Dermis microvascular lymphatic vessel endothelial cell (primary cell): ENCODE data around the gene STMN1. TPM values are rescaled to one million over a fixed set of nuclear protein-coding genes. Genes with fewer than 3 reads are reported as not detected.

Source experiments
- DNase-seq, 2 donors: peaks; one replicate each; pipeline versions ENCODE4 v3.0.0 to v3.0.0-alpha.2; 2010; ENCODE audit warnings: low read depth in 2 of 2
- total RNA-seq: library from RNA; depleted of rRNA; stranded (reverse); fragments of >200 nt; gene quantifications from 2 replicates; pipeline ENCODE4 v1.2.1, GENCODE V29; 2014

Gene STMN1
- total RNA-seq, 1 donor from 2014 or later: 144 TPM

DNA sequence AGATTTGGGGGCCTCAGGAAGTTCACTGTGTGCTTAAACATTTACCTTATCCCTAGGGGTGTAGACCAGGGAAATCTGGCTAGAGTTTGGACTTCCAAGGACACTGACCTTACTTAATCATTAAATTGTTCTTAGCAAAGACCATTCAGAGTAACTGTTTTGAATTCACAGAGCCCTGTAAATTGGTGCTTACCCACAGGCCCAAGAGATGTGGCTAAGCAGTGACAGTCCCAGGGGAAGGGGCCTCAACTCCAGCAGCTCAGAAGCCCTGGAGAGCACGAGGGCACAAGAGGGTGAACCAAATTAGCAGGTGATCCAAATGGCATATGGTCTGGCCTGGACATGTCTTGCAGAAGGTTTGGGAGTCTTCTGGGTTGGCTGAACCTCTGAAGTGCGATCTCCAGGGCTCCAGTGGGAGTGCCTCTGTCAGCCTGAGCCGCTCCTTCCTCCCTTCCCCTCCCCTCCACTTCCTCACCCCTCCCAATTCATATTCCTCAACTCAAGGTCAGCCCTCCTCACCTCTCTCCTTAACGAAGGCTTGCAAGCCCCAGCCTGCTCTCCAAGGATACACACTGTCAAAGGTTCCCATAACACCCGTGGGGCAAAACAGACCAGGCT, 35.0 kb downstream of the STMN1 start:
- no peak for DNase-seq

DNA sequence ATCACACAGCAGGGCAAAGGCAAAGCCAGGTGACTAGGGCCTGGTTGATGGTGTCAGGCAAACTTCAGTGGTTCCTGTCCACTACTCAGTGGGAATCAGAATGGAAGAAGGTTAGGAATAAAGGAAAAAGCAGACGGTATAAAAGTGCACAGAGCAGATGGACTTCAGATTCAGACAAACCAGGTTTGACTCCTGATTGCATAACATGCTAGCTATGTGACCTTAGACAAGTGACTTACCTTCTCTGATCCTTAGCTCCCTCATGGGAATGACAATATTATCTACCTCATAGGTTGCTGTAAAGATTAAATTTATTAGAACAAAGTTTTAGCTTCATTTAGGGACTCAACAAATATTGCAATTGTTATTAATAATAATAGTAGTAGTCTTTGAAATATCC, 35.6 kb downstream of the STMN1 start:
- DNase-seq: no peak

DNA sequence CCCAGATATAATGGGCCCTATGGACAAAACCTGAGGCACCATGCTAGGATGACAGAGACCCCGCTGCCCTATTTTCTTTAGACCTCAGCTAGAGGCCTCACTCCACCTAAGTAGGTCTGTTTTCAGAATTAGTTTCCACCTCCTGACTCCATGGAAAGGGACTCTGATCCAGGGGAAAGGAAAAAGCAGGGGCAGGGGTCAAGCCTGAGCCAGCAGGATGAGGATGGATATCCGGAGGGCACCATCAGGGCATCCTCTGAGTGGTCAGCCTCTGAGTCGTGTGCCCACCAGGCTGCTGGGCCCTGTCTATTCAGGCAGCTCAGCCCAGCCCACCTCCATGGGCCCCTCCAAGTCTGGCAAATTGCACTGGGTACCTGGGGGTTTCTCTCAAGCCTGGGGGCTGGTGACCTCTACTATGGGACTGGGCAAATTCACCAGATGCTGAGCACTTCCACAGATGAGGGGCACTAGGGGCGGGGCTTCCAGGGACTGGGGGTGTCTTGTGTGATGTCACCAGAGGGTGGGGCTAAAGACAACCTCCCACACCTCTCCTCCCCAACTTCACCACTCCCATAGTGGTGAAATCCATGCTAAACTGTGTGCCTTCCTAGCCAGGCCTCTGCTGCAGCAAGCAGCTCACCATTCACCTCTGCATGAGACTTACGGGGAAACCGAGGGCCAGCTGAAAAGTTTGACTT, 36.2 kb downstream of the STMN1 start:
- no peak for DNase-seq

DNA sequence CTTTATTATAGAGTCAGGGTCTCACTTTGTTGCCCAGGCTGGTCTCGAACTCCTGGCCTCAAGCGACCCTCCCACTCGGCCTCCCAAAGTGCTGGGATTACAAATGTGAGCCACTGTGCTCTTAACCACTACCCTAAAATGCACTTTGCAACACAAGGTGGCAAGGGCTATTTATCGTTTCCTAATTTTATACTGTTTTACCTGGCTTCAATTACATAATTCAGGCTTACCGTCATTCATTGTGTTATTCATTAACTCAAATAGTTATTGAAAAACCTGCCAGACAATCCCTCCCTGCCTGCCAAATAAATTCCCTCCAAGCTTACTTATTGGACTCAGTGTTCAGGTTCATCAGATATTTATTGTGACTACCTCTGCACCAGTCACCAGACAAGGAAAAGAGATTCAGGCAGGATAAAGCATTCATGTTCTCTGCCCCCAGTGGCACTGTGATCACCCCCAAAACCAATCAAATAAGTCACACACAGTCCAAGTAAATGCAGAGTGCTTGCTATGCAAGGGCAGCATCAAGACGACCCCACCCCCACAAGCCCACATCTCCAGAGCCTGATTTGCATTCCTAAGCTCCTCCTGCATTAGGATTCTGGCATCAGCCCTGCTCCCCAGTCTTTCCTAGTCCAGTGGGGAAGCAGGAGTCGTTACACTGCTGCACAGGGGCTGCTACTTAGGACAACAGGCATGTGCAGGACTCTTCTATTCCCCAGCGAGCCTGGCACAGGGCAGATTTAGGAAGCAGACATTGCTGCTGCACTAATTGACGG, 38.8 kb downstream of the STMN1 start:
- DNase-seq: no peak

DNA sequence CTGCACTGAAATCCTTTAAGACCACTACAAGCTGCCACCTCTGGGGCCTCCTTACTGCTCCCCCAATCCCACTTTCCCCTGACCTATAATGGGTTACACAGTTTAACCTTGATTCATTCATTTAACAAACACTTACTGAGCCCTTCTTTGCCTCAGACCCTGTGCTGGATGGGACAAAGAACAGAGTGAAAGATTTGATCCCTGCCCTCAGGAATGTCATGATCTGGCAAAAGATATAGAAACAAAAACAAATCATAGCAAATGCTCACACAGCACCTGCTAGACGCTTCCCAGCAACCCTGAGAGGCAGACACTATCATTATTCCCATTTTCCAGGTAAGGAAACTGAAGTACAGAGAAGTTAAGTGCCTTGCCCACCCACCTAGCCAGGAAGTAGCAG, 39.9 kb downstream of the STMN1 start:
- DNase-seq: no peak

DNA sequence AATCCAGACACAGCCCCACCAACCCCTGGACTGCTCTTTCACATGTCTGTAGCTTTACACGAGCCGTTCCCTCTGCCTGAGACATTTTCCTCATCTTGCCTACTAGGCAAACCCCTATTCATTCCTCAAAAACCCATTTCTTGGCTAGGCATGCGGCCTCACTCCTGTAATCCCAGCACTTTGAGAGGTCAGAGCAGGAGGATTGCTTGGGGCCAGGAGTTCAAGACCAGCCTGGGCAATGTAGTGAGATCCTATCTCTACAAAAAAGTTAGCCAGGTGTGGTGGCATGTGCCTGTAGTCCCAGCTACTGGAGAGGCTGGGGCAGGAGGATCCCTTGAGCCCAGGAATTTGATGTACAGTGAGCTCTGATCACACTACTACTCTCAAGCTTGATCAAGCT, 41.8 kb downstream of the STMN1 start:
- no peak for DNase-seq

DNA sequence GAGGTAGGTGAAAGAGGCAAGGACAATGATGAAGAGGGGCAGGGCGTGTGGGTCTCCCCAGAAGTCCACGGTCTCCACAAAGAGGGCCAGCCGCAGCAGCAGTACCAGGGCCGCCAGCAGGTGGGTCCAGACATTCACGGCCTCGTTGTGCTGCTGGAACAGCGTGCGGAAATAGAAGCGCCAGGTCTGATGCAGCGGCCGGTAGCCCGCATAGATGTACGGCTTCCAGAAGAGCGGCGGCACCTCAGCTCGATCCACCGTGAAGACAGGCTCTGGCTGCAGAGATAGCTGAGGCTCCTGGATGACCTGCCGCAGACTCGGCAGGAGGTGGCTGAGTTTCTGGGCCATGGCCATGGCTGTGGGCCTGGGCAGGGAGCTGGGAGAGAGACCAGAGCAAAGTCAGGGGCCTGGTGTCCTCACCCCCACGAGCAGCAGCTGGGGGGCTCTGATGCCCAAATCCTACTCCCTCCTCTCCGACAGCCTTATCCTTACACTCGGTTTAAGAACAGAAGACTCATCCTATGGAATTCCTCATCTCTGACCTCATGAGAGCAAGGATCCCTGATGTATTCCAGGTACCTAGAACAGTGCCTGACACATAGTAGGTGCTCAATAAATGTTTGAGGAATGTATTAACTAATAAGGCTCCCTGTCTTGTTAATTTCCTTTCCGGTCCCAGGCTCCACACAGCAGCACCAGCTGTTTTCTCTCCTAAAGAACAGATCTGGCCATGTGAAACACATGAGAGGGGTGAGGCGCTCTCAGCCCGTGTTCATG, 42.5 kb downstream of the STMN1 start:
- DNase-seq: no peak

DNA sequence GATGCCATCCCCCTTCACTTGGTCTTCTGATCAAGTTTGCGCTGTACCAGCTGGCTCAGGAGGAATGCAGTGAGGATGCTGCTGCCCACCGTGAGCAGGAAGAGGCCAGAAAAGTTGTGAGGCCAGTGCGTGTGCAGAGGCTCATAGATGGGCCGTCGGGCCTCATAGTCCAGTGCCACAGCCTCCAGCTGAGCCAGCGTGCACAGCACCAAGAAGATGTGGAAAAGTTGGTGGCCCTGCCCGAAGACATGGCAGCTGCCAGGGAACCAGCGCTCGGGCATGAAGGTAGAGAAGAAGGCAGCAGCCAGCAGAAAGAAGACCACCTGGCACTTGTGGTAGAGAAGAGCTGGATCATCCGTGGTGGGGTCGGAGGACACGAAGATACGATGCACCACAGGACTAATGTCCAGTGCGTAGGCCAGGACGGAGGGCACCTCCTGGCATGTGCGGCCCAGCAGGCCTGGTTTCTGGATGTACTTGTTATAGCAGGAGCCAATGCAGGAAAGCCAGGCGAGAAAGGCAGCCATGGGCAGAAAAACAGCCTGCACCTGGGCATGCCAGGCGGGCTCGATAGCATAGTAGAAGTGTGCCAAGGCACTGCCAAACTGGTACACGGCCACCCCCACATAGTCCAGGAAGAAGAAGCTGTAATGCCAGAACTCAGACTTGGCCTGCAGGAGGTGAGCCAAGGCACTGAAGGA, 43.3 kb downstream of the STMN1 start:
- no peak for DNase-seq

DNA sequence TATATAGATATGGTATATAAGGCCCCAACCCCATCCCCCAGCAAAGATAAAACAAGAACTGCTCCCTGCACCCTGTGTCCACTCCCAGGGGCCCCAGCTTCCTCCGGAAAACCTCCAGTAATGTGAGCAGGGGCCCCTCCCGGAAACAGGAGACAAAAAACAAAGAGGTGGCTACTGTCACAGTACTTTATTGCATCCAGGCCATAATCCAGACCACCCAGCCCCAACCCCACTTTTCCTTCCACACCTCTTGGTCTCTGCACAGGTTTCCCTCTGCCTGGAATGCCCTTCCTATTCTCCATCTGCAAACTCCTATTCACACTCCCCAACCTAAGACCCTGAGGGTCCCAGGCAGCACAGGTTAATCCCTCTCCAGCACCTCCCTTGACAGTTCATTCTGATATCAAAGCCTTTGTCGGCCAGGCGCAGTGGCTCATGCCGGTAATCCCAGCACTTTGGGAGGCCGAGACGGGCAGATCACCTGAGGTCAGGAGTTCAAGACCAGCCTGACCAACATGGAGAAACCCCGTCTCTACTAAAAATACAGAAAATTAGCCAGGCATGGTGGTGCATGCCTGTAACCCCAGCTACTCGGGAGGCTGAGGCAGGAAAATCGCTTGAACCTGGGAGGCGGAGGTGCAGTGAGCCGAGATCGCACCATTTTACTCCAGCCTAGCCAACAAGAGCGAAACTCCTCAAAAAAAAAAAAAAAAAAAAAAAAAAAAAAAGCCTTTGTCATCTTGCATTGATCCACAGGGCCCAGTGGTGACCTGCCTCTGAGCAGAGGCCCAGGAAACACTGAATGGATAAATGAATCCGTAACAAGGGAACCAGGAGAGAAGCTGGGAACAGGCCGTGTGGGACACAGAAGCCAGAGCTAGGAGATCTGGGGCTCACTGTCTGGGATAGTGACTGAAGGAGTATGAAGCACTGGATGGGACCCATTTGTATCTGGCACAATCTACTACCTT, 44.6 kb downstream of the STMN1 start:
- DNase-seq: peak; percentile 52 to 77

DNA sequence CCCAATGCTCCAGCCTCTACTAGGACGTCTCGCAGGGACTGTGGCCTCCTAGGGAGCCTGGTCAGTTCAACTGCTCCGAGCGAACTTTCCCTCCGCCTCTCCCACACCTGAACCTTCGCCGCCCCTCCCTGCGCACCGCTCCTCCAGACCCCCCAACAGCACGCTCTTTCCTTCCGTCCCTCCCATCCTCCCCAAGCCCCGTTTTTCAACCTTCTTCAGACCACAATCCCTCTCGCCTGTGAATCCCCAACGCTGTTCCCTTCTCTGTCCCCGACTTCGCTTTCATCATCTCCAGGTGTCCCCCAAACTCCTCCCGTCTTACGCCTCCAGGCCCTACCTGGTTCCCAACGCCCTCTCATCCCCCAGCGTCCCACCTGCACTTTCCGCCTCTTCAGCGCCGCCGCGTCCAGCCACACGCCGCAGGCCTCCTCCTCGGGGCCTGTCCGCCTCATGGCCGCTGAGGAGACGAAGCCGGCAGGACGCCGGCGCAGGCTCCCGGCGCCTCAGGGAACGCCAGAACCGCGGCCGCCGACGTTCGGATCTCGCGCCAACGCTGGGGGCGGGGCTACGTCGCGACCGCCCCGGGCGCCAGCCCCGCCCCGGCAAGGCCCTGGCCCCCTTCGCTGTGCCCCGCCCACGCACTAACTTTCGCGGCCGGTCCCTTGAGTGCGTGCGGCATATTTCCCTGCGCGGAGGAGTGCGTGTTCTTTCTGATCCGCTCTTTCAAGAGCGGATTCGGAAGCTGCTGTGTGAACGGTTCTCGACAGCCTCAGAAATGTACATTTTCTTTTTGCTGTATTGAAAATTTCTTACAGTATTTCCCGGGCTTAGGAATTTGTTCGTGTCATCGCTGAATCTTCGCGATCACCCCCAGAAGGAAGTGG, 47.1 kb downstream of the STMN1 start, which contains the start of gene AUNIP:
TSS of gene AUNIP (minus strand) at position 552 of the 884 bp plus-strand sequence. CDS start at position 452, 100 bp downstream.
- DNase-seq: peak; percentile 43 to 86

DNA sequence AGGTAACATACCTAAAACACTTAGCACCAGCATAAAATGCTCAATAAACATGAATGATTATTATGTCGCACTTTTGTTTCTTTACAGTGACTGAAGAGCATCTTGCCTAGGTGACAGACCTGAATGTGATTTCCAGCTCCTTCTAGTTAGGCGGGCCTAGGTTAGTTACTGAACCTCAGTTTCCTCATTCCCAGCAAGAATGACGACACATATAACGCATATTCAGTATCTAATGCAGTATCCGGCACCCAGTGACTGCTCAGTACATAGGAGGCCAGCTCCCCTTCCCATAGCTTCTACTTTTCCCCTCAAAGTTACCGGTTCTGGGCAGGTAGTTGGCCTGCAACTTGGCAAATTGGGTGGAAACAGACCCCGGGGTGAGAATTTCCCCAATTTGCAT, 47.7 kb downstream of the STMN1 start:
- DNase-seq: no peak

DNA sequence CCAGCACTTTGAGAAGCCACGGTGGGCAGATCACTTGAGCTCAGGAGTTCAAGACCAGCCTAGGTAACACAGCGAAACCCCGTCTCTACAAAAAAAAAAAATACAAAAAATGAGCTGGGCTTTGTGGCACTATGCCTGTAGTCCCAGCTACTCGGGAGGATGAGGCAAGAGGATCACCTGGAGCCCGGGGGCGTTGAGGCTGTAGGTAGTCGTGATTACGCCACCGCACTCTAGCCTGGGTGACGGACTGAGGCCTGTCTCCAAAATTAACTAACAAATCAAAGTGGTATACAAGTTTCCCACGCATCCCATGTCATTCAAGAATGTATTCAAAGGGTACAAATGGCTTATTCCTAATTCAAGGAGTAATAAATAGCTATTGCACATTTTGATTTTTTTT, 49.4 kb downstream of the STMN1 start:
- DNase-seq: no peak

DNA sequence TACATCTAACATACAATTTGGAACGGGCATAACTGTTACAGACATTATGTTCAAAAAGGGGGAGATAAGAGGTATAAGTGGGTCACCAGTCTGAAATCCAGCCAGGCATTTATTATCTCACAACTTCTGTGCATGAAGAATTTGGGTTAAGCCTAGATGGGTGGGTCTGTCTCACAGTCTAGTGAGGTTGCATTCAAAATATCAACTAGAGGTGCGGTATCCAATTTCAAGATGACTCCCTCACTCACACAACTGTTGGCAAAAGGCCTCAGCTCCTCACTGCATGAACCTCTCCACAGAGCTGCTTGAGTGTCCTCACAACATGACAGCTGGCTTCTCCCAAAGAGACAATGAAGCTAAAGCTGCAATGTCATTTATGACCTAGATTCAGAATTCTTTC, 51.7 kb downstream of the STMN1 start:
- no peak for DNase-seq

Other genes with a start within 250 kb of the STMN1 start
- gene SELENON, start 106.2 kb downstream of the STMN1 start, total RNA-seq: 23.0 and 45.6 TPM in 2 replicates
- 24.0 and 34.9 TPM in 2 replicates for gene MTFR1L, start 86.5 kb downstream of the STMN1 start, total RNA-seq
- gene AUNIP, start 47.0 kb downstream of the STMN1 start, total RNA-seq: 1.4 and 3.2 TPM in 2 replicates
- 8.5 and 16.9 TPM in 2 replicates for gene PAQR7, start 30.7 kb downstream of the STMN1 start, total RNA-seq
- gene PAFAH2, start 91.6 kb upstream of the STMN1 start, total RNA-seq: 12.1 and 17.3 TPM in 2 replicates
- gene EXTL1, start 115.4 kb upstream of the STMN1 start, total RNA-seq: not detected in 2 replicates
- 0.13 TPM in 1 of 2 replicates, not detected in the other for gene SLC30A2, start 139.7 kb upstream of the STMN1 start, total RNA-seq
- gene TRIM63, start 161.2 kb upstream of the STMN1 start, total RNA-seq: not detected in 2 replicates
- gene PDIK1L, start 205.4 kb upstream of the STMN1 start, total RNA-seq: 4.2 and 4.3 TPM in 2 replicates